T-helper 2 cell treated with Interferon-gamma antibody and Interleukin-4, amounts not matched to agents 5 μg/mL and 100 μg/mL, for 36 hours (primary cell): ENCODE results near the gene FTO.

ENCODE experiments used
- DNase-seq: peaks from one replicate; pipeline ENCODE4 v3.0.0; 2021; ENCODE audit warnings: low spot score
- H3K27ac Mint-ChIP-seq: one replicate; pipeline ENCODE4 v1.8.0; 2021; ENCODE audit warnings: mild to moderate bottlenecking, mixed read lengths
- H3K27me3 Mint-ChIP-seq: one replicate; pipeline ENCODE4 v1.8.0; 2021; ENCODE audit warnings: low read depth, mixed read lengths
- H3K36me3 Mint-ChIP-seq: one replicate; pipeline ENCODE4 v1.8.0; 2021; ENCODE audit warnings: low read depth, mixed read lengths
- H3K4me1 Mint-ChIP-seq: one replicate; pipeline ENCODE4 v1.8.0; 2021; ENCODE audit warnings: low read depth, mixed read lengths
- H3K4me3 Mint-ChIP-seq: one replicate; pipeline ENCODE4 v1.8.0; 2022; ENCODE audit warnings: mild to moderate bottlenecking, moderate library complexity, mixed read lengths
- H3K9me3 Mint-ChIP-seq: one replicate; pipeline ENCODE4 v1.8.0; 2021; ENCODE audit warnings: mixed read lengths

Gene FTO

GRCh38 chr16:53752560-53752959 is 48.6 kb downstream of the FTO start:
- H3K27me3 Mint-ChIP-seq, result no peaks in the 10 kb centered on the region
- H3K4me3 Mint-ChIP-seq, result no peak overlapping the region
- peaks cover 6% of the 10 kb centered on the region for H3K9me3 Mint-ChIP-seq
- H3K27ac Mint-ChIP-seq, result no peak overlapping the region
- peaks cover 1% of the 10 kb centered on the region for H3K36me3 Mint-ChIP-seq
- DNase-seq, result no peak
- H3K4me1 Mint-ChIP-seq, result no peaks in the 10 kb centered on the region

DNA sequence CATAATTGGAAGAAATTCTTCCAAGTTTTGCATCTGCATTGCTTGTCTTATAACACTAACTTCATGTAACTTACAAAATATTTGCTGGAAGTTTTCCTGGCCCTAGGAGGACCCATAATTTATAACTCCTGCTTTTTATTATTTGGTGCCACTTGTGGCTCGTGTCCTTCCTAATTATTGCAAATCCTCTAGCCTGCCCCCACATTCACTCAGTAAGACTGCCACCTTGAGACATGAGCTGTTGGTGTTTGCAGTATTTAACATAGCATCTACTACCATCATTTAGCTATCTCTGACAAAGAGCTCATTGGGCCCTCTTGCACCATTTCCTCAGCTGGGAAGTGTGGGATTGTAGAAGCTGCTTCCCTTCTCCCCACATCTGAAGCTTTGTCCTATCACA is 49.5 kb downstream of the FTO start:
- H3K27me3 Mint-ChIP-seq, result no peaks in the 10 kb centered on the region
- DNase-seq, result no peak
- peaks cover 1% of the 10 kb centered on the region for H3K36me3 Mint-ChIP-seq
- no peak overlapping the region for H3K27ac Mint-ChIP-seq
- H3K9me3 Mint-ChIP-seq, result no peaks in the 10 kb centered on the region
- H3K4me3 Mint-ChIP-seq, result no peak overlapping the region
- H3K4me1 Mint-ChIP-seq, result no peaks in the 10 kb centered on the region

DNA sequence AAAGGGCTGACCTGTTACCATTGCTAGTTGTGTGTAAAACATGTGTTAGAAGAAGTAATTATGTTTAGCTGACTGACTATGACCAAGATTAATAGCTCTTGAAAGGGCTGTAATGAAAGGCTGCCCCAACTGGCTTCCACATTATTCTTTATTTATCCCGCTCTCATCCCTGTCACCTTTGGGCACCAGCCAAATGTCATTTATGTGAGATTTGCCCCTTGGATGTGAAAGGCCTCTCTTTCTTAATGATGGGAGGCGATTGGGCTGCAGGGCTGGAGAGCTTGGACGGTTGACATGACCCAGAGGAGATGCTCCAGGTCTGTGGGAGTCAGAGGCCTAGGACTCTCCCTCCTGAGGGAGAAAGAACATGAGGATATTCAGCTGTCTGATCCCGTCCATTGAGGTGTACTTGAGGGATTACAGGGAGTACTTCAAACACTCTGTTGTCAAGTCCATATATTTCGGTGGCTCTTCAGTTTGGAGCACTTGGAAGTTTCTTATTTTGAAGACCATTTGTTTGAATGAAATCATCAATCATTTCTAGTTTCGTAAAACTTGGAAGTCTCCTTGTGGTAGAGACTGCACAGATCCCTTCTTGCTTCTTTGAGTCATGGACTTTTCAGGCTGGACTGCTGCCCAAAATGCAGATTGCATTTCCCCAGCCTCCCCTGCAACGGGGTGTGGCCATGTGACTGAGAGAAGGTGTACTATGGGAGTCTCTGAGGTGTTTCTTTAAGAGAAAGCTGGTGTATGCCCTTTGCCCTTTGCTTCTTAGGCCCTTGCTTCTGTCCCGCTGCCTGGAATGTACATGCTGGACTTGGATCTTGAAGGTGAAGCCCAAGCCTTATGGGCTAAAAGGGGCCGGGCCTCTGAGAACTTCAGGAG is 51.3 kb downstream of the FTO start:
- Mint-ChIP-seq H3K9me3 (no peaks in the 10 kb centered on the region), H3K4me3 (no peak overlapping the region), H3K4me1 (no peaks in the 10 kb centered on the region), H3K36me3 (no peaks in the 10 kb centered on the region), H3K27ac (no peak overlapping the region), H3K27me3 (no peaks in the 10 kb centered on the region)
- no peak for DNase-seq

DNA sequence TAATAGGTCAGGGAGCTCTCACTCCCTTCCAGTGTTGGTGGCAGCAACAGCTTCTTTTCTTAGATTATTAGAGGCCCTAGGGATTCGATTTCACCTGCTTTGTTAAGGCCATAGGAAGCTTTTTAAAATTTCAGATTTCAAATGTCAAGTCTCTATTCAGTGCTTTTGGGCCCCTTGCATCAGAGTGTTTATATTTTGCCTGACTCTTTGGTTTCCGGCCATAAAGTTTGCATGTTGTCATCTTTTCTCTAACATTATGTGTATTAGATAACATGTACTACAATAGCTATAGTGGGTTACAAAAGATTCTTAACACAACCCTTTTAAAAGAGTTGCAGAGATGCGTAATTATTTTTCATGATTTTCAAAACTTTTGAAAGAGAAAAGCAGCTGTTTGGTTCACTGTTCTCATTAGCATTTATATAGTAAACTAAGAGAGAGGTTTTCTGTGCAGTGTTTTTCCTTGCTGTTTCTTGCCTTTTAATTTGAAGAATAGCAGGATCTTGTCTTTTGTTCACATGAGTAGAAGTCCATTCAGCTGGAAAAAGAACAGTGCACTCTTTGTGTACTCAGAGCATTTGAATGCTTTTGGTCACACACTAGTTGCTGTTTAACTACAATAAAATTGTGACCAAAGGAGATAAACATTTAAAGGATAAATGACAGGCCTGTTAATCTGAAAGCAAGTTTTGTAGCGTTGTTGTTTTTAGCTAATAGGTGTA is 52.5 kb downstream of the FTO start:
- Mint-ChIP-seq H3K36me3 (no peaks in the 10 kb centered on the region), H3K4me3 (no peak overlapping the region), H3K4me1 (no peaks in the 10 kb centered on the region), H3K9me3 (no peaks in the 10 kb centered on the region), H3K27ac (no peak overlapping the region), H3K27me3 (no peaks in the 10 kb centered on the region)
- DNase-seq, result no peak

- H3K4me3 Mint-ChIP-seq, result no peak overlapping the region
- no peaks in the 10 kb centered on the region for H3K9me3 Mint-ChIP-seq
- H3K36me3 Mint-ChIP-seq, result no peaks in the 10 kb centered on the region
- H3K27ac Mint-ChIP-seq, result no peak overlapping the region
- DNase-seq, result no peak
- H3K27me3 Mint-ChIP-seq, result no peaks in the 10 kb centered on the region
- H3K4me1 Mint-ChIP-seq, result peaks cover 3% of the 10 kb centered on the region
Observed at GRCh38 chr16:53757971-53758609, 54.1 kb downstream of the FTO start.

DNA sequence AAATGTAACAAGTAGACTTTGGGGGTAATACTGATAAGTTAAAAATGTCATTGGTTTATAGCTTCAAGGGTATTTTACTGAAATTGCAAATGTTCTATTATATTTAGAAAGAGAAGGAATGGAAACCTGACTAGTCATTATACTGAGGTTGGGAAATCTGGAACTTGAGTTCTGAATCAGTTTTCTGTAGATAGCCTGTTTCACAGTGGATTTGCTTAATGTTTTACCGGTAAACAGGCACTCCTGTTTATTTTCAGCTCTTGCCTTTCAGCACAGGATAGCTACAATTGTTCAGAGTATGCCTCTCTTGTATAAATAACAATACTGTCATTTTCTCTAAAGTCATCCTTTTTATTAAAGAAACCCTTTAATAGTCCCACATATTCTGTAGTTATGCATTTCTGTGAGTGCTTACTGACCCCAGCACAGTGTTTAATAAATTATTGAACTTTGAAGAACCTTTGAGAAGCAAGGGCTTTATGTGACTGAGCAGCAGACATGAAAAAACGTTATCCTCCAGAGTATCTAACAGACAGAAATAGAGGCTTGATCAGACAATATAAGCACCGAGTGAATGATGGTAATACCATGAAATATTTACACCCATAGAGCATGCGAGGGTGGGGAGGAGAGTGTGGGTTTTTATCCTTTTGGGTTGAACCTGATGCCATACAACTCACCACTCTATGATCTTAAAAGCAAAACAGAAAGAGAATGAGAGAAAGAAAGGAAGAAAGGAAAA is 58.2 kb downstream of the FTO start:
- no peak for DNase-seq
- Mint-ChIP-seq H3K36me3 (peaks cover 3% of the 10 kb centered on the region), H3K4me3 (no peak overlapping the region), H3K4me1 (peaks cover 11% of the 10 kb centered on the region), H3K9me3 (no peaks in the 10 kb centered on the region), H3K27ac (no peak overlapping the region), H3K27me3 (no peaks in the 10 kb centered on the region)

- DNase-seq, result no peak
- Mint-ChIP-seq H3K36me3 (peaks cover 3% of the 10 kb centered on the region), H3K27ac (no peak overlapping the region), H3K27me3 (no peaks in the 10 kb centered on the region), H3K4me1 (peaks cover 27% of the 10 kb centered on the region), H3K9me3 (no peaks in the 10 kb centered on the region), H3K4me3 (no peak overlapping the region)
Observed at GRCh38 chr16:53766304-53767016, 62.5 kb downstream of the FTO start.

DNA sequence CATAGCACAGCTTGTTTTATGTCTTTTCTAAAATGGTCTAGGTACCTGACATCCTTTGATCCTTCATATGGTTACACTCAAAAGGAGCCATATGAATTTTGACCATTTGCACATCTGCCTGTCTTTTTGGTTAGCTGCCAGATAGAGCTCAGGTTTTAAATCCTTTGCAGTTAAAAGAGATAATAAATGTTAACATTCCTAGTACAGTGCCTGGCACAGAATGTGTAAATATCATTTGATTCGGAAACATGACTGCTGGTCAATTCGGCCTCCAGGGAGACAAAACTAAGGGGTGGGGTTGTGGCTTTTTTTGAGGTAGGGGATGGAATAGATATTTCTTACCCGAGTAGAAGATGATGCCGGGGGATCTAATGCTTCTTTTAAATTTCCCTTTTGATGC is 64.2 kb downstream of the FTO start:
- DNase-seq, result no peak
- H3K27ac Mint-ChIP-seq, result no peak overlapping the region
- no peaks in the 10 kb centered on the region for H3K27me3 Mint-ChIP-seq

GRCh38 chr16:53768593-53768992 is 64.6 kb downstream of the FTO start:
- Mint-ChIP-seq H3K36me3 (peaks cover 3% of the 10 kb centered on the region), H3K4me3 (peak overlapping the region; percentile 44), H3K27me3 (no peaks in the 10 kb centered on the region), H3K9me3 (no peaks in the 10 kb centered on the region), H3K27ac (no peak overlapping the region), H3K4me1 (peaks cover 21% of the 10 kb centered on the region)
- peak; percentile 30 for DNase-seq

More for the DNA sequence above, 64.2 kb downstream of the FTO start:
- peak overlapping the region; percentile 44 for H3K4me3 Mint-ChIP-seq
- H3K4me1 Mint-ChIP-seq, result peaks cover 23% of the 10 kb centered on the region
- H3K9me3 Mint-ChIP-seq, result no peaks in the 10 kb centered on the region
- peaks cover 3% of the 10 kb centered on the region for H3K36me3 Mint-ChIP-seq

DNA sequence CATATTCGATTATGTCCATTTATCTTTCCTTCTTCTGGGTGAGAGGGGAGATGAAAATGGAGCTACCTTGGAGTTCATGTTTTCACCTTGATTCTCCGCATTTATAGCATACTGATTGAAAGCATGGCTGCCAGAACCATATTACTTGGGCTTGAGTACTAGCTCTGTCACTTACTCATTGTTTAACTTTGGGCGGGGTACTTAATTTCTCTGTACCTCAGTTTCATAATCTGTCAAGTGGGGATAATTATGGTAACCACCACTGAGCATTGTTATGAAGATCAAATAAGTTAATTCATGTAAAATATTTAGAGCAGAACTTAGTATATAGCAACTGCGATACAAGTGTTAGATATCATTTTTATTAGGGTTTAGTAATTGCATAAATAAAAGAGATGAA is 65.2 kb downstream of the FTO start:
- DNase-seq, result no peak
- Mint-ChIP-seq H3K4me1 (peaks cover 16% of the 10 kb centered on the region), H3K4me3 (no peak overlapping the region), H3K9me3 (no peaks in the 10 kb centered on the region), H3K36me3 (peaks cover under 1% of the 10 kb centered on the region), H3K27me3 (no peaks in the 10 kb centered on the region), H3K27ac (no peak overlapping the region)

DNA sequence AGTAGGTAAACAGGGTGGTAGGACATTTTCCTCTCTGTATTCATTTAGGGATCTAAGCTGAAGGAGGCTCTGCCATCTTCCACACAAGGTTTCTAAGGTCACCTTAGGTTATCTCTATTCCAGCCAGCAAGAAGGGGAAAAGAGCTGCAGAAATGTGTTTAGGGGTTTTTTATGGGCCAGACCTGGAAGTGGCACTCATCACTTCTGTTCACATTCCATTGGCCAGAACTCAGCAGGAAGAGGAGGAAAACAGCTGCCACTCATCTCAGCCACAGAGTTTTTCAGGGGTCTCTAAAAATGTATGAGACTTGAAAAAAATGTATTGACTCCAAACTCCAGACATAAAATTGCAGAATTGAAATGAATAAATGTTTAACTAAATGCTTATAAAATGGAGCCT is 65.8 kb downstream of the FTO start:
- Mint-ChIP-seq H3K27ac (no peak overlapping the region), H3K9me3 (no peaks in the 10 kb centered on the region), H3K27me3 (no peaks in the 10 kb centered on the region), H3K36me3 (no peaks in the 10 kb centered on the region), H3K4me3 (no peak overlapping the region), H3K4me1 (peaks cover 19% of the 10 kb centered on the region)
- no peak for DNase-seq

DNA sequence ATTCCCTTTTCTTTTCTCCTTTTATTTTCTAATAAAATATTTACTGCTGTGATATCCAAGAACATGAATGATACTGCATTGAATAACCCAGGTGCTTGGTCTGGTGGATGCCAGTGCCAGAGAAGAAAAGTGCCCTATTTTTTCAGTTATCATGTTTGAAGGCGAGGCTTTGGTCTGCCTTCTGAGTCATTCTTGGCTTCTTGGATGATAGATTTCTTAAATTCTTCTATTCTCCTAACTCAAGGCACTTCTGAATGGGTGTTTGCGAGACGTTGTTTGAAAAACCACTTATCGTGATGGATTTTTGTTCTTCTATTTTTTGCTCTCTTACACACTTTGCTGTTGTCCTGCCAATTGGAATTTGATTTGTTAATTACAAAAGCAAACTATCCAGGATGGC is 66.7 kb downstream of the FTO start:
- H3K9me3 Mint-ChIP-seq, result no peaks in the 10 kb centered on the region
- H3K4me3 Mint-ChIP-seq, result no peak overlapping the region
- no peaks in the 10 kb centered on the region for H3K27me3 Mint-ChIP-seq
- H3K27ac Mint-ChIP-seq, result no peak overlapping the region
- H3K4me1 Mint-ChIP-seq, result peaks cover 27% of the 10 kb centered on the region
- peaks cover 5% of the 10 kb centered on the region for H3K36me3 Mint-ChIP-seq
- DNase-seq, result no peak
